Superior temporal gyrus (tissue), 1 donor: ENCODE data around the gene FAM181B.
A peak's percentile ranks its signal among the peaks of the same experiment; 100 is the strongest.

Experiments
- DNase-seq: peaks from one replicate; pipeline ENCODE4 v3.0.0-alpha.2; 2016; ENCODE audit errors: extremely low spot score

The FAM181B gene

DNA sequence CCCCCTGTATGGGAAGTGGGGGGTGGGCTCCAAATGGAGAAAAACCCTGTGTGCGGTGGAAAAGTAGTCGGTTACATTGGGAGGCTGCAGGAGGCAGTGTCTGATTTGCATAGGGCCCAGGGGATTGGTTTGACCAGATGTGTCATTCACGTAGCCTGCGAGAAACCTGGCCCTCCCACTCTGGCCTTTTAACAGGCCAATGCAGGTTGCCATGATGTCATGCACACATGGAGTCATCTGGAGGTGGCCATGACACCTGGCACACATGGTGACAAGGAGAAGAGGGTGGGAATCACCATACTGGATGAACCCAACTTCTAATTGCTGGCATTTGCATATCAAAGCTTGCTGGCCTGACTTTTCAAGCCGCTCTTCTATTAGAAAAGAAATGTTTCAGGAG is 50.6 kb downstream of the FAM181B start:
- DNase-seq: no peak

DNA sequence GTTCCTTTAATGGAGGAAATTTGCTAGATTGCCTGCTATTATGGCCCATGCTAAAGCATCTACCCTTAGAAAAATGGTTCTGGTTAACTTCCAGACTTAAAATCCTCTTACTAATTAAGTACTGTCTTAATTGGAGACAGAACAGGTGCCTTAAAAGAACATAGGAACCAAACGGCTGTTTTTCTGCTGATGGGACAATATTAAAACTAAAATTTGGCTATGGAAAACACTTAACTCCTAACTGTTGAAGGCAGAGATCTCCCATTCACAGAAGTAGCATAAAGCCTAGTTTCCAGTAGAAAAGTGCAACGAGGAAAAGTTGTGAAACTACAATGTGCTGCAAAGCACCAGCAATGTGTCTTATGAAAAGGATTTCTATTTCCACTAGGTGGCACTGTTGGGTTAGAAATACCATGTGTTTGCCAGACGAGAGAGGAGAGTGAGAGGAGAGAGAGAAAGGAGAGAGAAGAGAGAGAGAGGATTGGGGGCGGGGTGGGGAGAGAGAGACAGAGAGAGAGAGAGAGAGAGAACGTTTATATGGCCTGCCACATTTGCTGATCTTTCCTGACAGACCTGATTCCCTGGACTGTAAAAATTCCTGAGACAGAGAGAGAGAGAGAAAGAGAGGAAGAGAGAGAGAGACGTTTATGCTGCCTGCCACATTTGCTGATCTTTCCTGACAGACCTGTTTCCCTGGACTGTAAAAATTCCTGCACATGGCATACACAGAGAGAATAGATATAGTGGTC is 51.5 kb downstream of the FAM181B start:
- peak; percentile 92 for DNase-seq

DNA sequence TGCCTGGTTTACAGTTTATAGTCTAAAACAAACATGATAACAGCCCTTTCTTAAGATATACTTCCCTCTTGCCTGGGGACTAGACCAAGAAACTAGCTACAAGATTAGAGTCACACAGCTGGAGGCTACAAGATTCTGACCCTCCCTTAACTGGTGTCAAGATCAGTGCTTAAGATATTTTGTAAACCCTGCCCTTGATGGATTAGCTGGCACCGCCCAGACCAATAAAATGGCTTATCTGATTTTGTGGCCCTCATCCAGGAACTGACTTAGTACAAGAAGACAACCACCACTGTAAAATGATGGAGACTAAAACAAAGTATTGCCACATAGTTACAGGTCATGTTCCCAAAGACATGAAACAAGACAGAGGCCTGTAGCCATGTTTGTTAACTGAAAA is 53.4 kb downstream of the FAM181B start:
- no peak for DNase-seq
